HG03520 (cell line): ENCODE data around the gene HBS1L.
"Not testable (repeated sequence)": the region's sequence is repeated elsewhere in the genome, so short reads cannot be mapped to it uniquely, and the experiment has no call there.

Source experiments
- ATAC-seq: cut with Tn5 transposase; IDR thresholded peaks from one replicate; pipeline ENCODE4 v1.9.1; 2021; ENCODE audit warnings: mild to moderate bottlenecking, moderate library complexity; ENCODE audit not compliant: unreplicated experiment

The HBS1L gene

DNA sequence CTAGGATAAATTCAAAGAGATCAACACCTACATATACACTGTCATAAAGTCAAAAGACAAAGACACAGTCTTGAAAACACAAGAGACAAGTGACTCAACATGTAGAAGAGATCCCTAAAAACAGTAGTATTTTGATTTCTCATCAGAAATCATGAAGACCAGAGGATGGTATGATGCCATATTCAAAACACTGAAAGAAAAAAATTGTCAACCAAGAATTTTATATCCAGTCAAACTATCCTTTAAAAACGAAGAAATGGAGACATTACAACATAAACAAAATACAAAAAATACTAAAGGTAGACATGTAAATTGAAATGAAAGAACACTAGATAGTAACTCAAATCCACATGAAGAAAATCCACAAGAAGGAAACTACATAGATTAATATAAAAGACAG, 27.3 kb upstream of the HBS1L start:
- ATAC-seq, result no peak

DNA sequence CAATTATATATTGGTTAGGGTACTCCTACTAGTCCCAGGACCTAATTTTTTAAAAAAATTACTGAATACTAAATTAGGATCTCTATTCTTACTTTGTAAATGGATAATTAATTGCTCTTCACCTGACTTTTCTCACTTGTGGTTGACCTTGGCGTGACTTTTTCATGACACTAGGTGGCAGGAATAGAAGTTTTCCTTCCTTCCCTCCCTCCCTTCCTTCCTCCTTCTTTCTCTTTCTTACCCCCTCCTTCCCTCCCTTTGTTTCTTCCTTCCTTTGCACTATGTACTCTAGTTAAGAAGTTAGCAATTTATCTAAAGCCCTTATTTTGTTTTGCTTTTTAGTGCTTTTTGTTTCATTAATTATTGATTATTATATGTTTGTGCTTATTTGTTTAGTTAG, 20.4 kb upstream of the HBS1L start:
- no peak for ATAC-seq

DNA sequence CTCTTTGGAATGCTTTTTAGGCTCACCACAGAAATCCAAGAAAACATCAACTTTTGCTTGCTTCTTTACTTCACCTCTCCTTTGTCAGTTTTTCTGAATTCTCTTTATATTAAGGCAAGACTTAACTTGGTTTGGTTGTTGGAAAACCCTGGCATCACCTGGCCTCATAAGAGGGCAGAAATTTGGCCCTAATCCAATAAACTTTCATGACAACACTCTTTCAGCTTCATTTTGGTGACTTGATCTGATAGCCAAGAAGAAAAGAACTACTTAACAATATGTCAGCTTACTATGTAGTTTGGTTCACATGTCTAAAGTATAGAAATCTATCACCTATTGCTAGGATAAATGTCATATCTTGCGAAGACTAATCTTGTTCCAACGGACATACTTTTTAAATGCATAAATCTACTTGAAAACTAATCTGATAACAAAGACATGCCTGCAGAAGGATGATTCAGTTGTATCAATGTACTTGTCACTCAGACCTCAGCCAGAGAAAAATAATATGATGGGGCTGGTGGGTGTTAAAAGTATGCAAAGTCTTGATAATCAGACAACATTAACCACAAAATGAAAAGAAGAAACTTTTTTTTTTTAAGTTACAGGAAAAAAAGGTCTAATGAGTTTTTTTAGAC, 19.3 kb upstream of the HBS1L start:
- no peak for ATAC-seq

DNA sequence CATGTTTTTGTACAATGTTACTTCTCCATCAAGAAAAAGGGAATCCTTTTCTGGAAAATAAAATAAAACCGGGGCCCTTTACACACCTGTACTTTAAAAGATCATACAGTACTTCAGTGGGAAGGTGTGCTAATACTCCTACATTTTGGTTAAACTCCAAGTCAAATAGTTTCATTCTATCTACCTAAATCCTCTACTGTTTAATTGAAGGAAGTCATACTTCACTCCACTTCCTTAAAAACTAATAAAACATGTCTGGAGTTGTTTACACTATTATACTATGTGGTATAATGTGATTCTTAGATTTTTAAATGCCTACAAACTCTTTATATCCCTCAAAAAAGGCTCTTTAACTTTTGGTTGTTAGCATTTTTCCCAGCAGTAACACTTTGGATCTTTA, 18.6 kb upstream of the HBS1L start:
- ATAC-seq, result no peak

DNA sequence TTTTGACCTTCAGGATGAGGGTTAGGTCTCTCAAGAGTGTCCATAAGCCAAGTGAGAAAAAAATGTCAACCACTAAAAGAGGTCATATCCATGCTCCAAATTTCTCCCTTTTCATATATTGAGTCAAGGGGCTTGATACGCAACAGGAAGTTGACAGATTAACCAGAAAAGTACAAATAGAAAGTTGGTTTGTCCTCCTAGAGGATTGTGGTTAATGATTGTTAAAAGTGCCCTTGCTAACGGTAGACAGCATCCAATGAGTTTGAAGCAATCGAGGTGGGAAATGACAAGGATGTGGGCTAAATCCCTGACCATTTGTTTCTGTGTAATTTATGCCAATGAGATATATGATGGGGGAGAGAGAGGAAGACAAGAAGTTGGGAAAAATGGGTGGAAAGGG, 18.1 kb upstream of the HBS1L start:
- no peak for ATAC-seq

DNA sequence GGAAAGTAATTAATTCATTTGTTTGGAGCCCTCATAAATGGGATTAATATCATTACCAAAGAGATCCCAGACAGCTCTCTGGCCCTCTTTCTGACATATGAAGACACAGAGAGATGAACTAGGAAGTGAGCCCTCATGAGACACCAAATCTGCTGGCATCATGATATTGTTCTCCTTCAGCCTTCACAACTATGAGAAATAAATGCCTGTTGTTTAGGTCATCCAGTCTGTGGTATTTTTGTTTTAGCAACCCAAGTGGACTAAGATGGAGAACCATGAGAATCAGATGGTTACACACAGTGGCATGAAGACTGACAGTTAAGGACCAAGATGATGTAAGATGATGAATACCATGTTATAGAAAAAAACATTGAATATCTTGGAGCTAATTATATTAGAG, 16.9 kb upstream of the HBS1L start:
- ATAC-seq, result no peak

DNA sequence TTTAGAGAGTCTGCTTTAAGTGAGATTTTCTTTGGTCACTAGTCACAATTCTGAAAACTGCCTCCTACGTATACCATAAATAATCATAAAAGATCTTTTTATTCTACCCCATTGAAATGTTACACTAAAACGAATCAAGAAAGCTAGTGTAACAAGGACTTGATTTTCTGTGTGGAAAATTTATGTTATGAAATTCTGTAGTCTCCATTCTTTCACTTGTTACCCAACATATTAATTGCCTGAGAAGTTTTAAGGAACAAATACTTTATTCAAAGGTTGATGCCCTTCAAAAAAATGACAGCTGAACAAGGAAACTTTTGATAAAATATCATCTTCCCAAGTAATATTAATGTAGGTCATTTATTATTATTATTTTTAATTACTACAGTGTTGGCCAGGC, 13.3 kb upstream of the HBS1L start:
- ATAC-seq, result no peak

DNA sequence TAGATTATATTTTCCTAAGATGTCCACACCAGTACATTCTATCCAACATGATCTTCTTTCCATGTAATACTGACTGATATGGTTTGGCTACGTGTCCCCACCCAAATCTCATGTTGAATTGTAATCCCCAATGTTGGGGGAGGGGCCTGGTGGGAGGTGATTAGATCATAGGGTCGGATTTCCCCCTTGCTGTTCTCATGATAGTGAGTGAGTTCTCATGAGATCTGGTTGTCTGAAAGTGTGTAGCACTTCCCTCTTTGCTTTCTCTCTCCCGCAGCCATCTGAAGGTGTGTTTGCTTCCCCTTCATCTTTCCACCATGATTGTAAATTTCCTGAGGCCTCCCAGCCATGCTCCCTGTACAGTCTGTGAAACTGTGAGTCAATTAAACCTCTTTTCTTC, 12.2 kb upstream of the HBS1L start:
- no peak for ATAC-seq

DNA sequence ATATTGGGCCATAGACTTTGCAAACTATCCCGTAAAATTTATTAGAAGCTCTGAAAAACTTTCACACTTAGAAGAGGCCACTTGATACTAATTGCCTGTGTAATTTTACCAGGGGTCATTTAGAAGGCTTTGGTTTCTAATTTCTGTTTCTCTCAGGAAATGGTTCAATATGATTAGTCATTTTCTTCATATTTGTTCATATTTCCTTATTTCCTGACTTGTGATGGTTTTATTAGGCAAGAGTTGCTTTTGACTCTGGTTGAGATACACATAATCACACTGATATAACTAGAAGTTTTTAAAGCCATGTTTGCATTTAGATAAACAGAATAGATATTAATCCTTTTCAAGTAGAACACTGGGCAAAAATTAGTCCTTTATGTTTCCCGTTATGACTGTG, 11.8 kb upstream of the HBS1L start:
- ATAC-seq, result no peak

DNA sequence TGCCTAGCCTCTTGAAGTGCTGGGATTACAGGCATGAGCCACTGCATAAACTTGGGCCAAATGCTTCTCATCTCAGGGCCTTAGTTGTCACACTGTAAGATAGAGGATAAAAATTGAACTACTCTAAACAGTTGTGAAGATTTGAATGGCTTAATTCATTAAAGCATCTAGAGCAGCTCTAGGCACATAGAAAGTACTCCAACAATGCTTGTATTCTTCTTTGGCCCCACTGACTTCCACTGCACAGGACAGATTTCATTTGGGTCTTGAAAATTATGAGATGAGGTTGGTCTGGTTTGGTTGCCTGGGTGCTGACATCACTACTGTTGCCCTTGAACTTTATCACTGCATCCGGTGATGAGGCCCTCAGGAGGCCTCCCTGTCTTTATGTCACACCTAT, 10.0 kb upstream of the HBS1L start:
- ATAC-seq, result no peak

DNA sequence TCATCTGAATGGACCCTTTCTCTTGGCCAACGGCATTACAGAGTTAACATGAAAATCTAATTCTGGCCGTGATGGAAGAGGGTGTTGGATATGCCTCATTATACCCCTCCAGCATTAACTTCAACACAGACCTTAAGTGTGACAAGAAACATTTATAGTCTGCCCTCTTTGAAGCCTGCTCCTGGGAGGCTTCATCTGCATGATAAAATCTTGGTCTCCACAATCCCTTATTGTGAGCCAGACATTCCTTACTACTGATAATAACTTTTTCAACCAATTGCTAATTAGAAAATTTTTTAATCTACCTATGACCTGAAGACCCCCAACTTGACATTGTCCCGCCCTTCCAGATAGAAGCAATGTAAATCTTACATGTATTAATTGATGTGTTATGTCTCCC, 9.3 kb upstream of the HBS1L start:
- ATAC-seq, result no peak

DNA sequence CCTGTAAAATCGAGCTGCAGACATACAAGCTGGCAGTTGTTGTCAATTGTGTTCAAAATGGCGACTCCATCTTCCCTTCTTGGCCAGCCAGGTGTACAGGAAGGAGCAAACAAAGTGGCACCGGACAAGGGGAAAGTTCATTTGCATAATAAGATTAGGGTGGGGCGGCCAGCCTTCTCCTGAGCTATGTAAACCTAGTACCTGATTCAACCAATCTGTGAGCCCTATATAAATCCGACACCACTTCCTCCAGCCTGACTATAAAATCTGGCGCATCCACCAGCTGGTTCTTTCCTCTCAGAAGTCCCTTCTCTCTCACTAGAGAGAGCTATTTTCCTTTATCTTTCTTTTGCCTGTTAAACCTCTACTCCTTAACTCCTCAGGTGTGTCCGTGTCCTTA, 8.1 kb upstream of the HBS1L start:
- no peak for ATAC-seq

DNA sequence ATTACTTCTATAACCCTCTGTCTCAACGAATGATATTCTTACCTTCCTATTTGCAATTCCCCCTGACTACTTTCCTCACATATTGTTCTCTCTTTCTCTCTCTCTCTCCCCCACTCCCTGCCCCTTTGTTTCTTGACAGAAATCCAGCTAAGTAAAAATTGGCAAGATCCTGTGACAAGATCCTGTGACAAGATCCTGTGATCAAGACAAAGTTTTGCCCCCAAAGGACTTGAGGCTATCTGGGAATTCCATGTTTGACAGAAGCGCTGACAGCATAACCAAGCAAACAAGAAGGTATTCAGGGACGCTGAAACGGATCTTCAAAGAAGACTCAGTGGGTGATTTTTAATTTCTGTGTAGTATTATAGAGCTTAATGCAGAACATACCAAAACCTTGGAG, 5.5 kb upstream of the HBS1L start:
- ATAC-seq, result no peak

DNA sequence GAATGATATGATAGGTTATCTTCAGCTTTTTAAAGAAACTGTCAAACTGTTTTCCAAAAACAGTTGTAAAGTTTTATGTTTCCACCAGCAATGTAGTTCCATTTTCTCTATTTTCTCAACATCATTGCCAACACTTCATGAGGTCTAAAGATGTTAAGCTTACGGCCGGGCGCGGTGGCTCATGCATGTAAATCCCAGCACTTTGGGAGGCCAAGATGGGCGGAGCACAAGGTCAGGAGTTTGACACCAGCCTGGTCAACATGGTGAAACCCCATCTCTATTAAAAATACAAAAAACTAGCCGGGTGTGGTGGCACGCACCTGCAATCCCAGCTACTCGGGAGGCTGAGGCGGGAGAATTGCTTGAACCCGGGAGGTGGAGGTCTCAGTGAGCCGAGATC, 3.7 kb upstream of the HBS1L start:
- not testable (repeated sequence) for ATAC-seq

DNA sequence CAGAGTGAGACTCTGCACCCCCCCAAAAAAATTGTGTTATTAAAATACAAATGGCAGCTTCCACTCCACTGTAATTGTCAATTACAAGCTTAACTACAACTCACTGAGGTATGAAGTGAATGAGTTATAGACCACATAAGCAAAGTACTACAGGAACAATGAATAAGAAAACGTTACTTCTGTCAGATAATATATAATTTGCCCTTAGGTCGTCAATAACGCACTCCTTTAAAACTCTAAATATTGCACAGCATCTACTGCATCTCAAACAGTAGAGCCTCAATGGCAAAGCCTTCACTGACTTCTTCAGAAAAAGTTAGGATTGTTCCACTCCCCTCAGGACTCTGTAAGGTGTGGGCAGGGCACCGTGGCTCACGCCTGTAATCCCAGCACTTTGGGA, 2.0 kb upstream of the HBS1L start:
- no peak for ATAC-seq

DNA sequence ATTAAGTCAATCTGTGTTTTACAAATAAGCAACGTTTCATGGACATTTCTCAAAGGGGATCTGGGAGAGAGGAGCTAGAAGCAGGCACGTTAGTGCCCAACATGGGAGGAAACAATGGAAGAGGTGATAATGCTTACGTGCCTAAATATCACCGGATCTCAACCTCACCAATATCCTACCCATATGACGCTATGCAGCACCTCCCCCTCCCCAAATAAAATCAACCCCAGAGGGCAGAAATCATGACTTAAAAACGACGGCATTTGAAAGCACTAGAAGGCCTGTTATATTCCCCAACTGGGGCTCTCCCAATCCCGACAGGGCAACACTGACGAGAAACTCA, 425 bp downstream of the HBS1L start:
- no peak for ATAC-seq

DNA sequence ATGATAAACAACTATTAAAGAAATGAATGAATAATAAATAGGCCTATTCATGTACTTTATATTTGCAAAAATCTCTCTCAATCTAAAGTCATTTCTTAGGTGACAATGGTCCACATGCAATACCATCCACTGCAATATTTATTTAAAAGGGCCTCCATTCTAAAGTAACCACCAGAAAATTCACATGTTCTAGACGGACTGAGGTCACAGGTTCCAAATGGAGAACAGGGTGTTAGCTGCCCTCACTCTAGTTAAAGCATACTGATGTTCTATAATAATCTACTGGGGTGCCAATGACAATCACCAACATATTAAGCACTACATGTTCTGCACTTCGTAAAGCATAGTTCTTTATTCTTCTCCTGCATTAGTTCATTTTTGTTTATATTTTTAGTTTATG, 1.2 kb downstream of the HBS1L start:
- ATAC-seq, result no peak

DNA sequence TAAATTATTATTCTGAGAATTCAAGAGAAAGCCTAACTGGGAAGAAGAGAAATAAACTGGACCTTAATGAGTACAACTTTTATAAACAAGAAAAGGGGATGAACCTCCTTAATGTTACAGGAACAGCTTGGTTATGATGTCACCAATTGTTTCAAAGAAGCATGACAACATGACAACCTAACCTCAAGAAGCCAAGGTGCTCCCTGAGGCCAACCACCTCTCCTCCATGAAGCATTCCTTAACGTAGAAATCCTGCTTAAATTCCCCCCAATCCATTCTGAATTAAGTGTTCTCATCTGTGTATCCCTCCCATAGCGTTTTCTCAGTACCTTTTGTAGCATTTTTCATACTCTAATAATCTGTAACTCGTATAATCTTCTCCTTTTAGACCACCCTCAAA, 1.7 kb downstream of the HBS1L start:
- ATAC-seq, result no peak

DNA sequence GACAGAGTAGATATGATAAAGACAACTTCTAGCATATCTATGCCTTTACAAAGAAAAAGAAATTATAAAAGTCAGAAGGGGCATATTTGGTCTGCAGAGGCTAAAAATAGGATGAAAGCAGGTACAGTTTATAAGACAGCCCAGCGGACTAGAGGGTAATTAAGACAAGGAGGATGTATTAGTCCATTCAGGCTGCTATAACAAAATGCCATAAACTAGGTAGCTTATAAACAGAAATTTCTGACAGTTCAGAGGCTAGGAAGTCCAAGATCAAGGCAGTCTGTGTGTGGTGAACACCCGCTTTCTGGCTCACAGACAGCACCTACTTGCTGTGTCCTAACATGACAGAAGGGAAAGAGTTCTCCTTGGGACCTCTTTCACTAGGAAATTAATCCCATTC, 5.7 kb downstream of the HBS1L start:
- no peak for ATAC-seq

DNA sequence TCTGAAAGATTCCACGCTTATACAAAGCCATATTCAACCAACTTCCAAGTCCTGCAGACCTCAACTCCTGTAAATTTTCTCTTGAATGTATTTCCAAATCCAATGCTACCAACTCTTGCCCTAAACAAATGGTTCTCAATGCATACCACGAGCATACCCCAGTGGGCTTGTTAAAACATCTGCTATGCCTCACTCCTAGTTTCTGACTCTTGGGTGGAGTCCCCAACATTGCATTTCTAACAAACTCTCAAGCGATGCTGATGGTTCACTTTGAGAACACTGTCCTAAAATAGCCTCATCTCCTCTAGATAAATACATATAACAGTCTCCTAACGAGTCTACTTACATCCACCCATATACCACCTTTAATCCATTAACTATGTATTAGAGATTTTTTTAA, 7.3 kb downstream of the HBS1L start:
- ATAC-seq, result no peak

DNA sequence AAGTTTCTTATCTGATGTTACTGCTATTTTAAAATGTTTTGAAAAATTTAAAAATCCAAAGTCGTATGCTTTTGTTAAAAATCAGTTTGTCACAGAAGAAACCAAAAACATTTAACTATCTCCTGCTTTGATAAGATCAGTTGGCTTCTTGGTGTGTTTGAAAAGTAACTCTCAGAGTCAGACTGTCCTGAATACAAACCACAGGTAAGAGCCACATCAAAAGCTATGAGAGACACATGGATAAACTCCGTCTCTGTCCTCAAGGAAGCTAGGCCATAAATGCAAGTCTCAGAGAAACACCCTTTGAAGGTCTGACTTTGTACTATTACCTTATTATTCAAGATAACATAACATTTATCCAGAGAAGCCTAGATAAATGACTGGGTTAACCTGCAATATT, 7.7 kb downstream of the HBS1L start:
- no peak for ATAC-seq

DNA sequence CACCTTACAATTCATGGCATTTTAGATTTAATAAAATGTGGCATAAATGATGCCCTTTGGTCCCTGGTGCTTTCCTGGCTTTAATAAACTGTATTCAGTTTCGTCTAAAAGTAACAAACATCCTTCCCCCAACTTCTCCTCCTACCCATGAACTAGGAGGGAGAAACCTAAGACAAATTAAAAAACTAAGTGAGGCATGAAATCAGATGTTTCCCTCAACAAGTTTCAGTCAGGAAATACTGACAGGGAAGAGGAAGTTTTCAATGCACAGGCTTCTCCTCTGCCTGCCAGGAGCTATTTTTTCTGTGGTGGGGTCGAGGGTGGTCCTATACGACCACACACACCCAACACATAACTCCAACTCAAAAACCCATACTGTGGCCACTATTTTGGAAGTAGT, 10.0 kb downstream of the HBS1L start:
- no peak for ATAC-seq

DNA sequence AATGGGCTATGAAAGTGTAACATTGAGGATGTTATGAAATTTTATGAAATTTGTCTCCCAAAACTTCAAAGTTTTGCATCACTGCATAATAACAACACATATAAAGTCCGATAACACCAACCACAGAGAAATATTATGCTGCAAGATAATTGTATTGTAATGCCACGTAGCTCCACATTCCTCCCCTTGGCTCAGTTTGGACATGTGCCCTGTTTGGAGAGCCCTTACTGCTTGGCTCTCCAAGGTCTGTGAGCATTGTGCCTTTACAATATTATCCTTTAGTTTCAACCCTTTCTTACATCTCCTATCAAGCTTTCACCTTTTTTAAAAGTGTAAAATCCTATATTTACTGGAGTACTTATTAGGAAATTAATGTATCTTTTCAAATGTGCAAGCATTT, 10.8 kb downstream of the HBS1L start:
- no peak for ATAC-seq

DNA sequence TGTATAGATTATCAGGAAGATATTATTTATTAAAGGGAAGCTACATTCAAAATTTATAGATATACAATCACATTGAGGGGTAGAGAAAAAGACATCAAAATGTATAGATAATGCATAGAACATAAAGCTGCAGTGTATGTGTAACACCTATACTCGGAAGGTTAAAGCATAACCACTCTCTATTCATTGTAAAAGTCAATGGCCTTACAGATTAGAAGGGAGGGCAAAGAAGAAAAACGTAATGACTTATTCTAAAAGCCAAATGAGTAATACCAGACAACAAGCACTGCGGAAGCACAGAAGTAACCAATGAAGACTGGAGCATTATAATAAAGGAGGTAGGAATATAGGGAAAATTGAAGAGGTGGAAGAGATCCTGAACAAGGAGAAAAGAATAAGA, 11.3 kb downstream of the HBS1L start:
- ATAC-seq, result no peak
